Nephron (organoid): ENCODE data around the gene THG1L.
A peak's percentile ranks its signal among the peaks of the same experiment; 100 is the strongest.

Experiments used
- H3K27ac Mint-ChIP-seq, 3 experiments: 2 replicates each; pipeline ENCODE4 v1.8.0; 2020; ENCODE audit warnings: mixed read lengths in 3 of 3, mild to moderate bottlenecking in 2 of 3, moderate library complexity in 1 of 3
- H3K27me3 Mint-ChIP-seq: 2 replicates; pipeline ENCODE4 v1.8.0; 2021; ENCODE audit warnings: low read depth, mild to moderate bottlenecking, moderate library complexity, mixed read lengths
- H3K36me3 Mint-ChIP-seq: 2 replicates; pipeline ENCODE4 v1.8.0; 2020; ENCODE audit warnings: low read depth, mixed read lengths
- H3K4me1 Mint-ChIP-seq: 2 replicates; pipeline ENCODE4 v1.8.0; 2020; ENCODE audit warnings: mixed read lengths
- H3K4me3 Mint-ChIP-seq, 3 experiments: 2 replicates each; pipeline ENCODE4 v1.8.0; 2020; ENCODE audit warnings: mild to moderate bottlenecking in 3 of 3, mixed read lengths in 3 of 3, moderate library complexity in 2 of 3
- H3K9me3 Mint-ChIP-seq: 2 replicates; pipeline ENCODE4 v1.8.0; 2020; ENCODE audit warnings: mixed read lengths
- CTCF ChIP-seq, 3 experiments: fragments of 200-600 bp; sonication (generic); IDR thresholded peaks; one replicate each; pipeline ENCODE4 v1.5.0; 2021; ENCODE audit warnings: antibody characterized with exemption in 3 of 3; ENCODE audit not compliant: unreplicated experiment in 3 of 3

THG1L gene

GRCh38 chr5:157732596-157733262 is 1.5 kb downstream of the THG1L start:
- Mint-ChIP-seq H3K27ac (no peak overlapping the region), H3K4me1 (peaks cover 11% of the 10 kb centered on the region), H3K4me3 (peak overlapping the region; percentile 72 to 93 (median 80)), H3K36me3 (peaks cover 27% of the 10 kb centered on the region), H3K9me3 (peaks cover 2% of the 10 kb centered on the region), H3K27me3 (no peaks in the 10 kb centered on the region)
- no peak for TF ChIP-seq CTCF (IDR thresholded peaks at IDR 0.05; ENCODE audit: unreplicated experiment in 3 of 3)

GRCh38 chr5:157734436-157734835 is 3.2 kb downstream of the THG1L start:
- H3K27me3 Mint-ChIP-seq, result no peaks in the 10 kb centered on the region
- peaks cover 34% of the 10 kb centered on the region for H3K36me3 Mint-ChIP-seq
- no peak for TF ChIP-seq CTCF (IDR thresholded peaks at IDR 0.05; ENCODE audit: unreplicated experiment in 3 of 3)
- H3K4me3 Mint-ChIP-seq, result no peak overlapping the region
- H3K9me3 Mint-ChIP-seq, result peaks cover 2% of the 10 kb centered on the region
- H3K4me1 Mint-ChIP-seq, result peaks cover 11% of the 10 kb centered on the region
- no peak overlapping the region for H3K27ac Mint-ChIP-seq

GRCh38 chr5:157735991-157736390 is 4.8 kb downstream of the THG1L start:
- no peak overlapping the region for H3K4me3 Mint-ChIP-seq
- peaks cover 1% of the 10 kb centered on the region for H3K9me3 Mint-ChIP-seq
- peaks cover 10% of the 10 kb centered on the region for H3K4me1 Mint-ChIP-seq
- H3K36me3 Mint-ChIP-seq, result peaks cover 37% of the 10 kb centered on the region
- TF ChIP-seq CTCF (IDR thresholded peaks at IDR 0.05; ENCODE audit: unreplicated experiment in 3 of 3), result no peak
- H3K27me3 Mint-ChIP-seq, result no peaks in the 10 kb centered on the region
- no peak overlapping the region for H3K27ac Mint-ChIP-seq

GRCh38 chr5:157739388-157740228 is 8.4 kb downstream of the THG1L start:
- H3K27ac Mint-ChIP-seq, result no peak overlapping the region
- H3K4me1 Mint-ChIP-seq, result peaks cover 5% of the 10 kb centered on the region
- H3K27me3 Mint-ChIP-seq, result no peaks in the 10 kb centered on the region
- TF ChIP-seq CTCF (IDR thresholded peaks at IDR 0.05; ENCODE audit: unreplicated experiment in 3 of 3), result no peak
- no peak overlapping the region for H3K4me3 Mint-ChIP-seq
- peaks cover 23% of the 10 kb centered on the region for H3K36me3 Mint-ChIP-seq
- no peaks in the 10 kb centered on the region for H3K9me3 Mint-ChIP-seq

GRCh38 chr5:157740229-157740610 is 9.0 kb downstream of the THG1L start:
- H3K4me3 Mint-ChIP-seq, result peak overlapping the region; percentile 34 to 59 (median 42)
- H3K27ac Mint-ChIP-seq, result no peak overlapping the region
- H3K4me1 Mint-ChIP-seq, result peaks cover 9% of the 10 kb centered on the region
- H3K9me3 Mint-ChIP-seq, result no peaks in the 10 kb centered on the region
- peaks cover 23% of the 10 kb centered on the region for H3K36me3 Mint-ChIP-seq
- TF ChIP-seq CTCF (IDR thresholded peaks at IDR 0.05; ENCODE audit: unreplicated experiment in 3 of 3), result peak in 1 of 3 experiments; percentile 27
- H3K27me3 Mint-ChIP-seq, result no peaks in the 10 kb centered on the region
